Osteocyte (in vitro differentiated cells): ENCODE data around the gene AXIN2. TPM values are rescaled to one million over a fixed set of nuclear protein-coding genes. Genes with fewer than 3 reads are reported as not detected.

Experiments
- DNase-seq: peaks from one replicate; pipeline ENCODE4 v3.0.0; 2021; ENCODE audit warnings: mixed read lengths; ENCODE audit not compliant: unreplicated experiment; ENCODE audit errors: extremely low spot score
- H3K27ac Mint-ChIP-seq: one replicate; pipeline ENCODE4 v1.8.0; 2021; ENCODE audit warnings: mild to moderate bottlenecking, mixed read lengths; ENCODE audit not compliant: unreplicated experiment
- H3K27me3 Mint-ChIP-seq: one replicate; pipeline ENCODE4 v1.8.0; 2021; ENCODE audit warnings: mixed read lengths; ENCODE audit not compliant: unreplicated experiment
- H3K36me3 Mint-ChIP-seq: one replicate; pipeline ENCODE4 v1.8.0; 2021; ENCODE audit warnings: mixed read lengths; ENCODE audit not compliant: unreplicated experiment
- H3K4me1 Mint-ChIP-seq: one replicate; pipeline ENCODE4 v1.8.0; 2021; ENCODE audit warnings: mixed read lengths; ENCODE audit not compliant: unreplicated experiment
- H3K4me3 Mint-ChIP-seq: one replicate; pipeline ENCODE4 v1.8.0; 2021; ENCODE audit warnings: mild to moderate bottlenecking, moderate library complexity, mixed read lengths; ENCODE audit not compliant: unreplicated experiment
- H3K9me3 Mint-ChIP-seq: one replicate; pipeline ENCODE4 v1.8.0; 2021; ENCODE audit warnings: mixed read lengths; ENCODE audit not compliant: unreplicated experiment
- total RNA-seq: library from RNA; stranded (reverse); gene quantifications from 2 replicates; pipeline ENCODE4 v1.2.1, GENCODE V29; 2021
- TF ChIP-seq, protein P1 (sequence below): fragments of 200-600 bp; sonication (generic); IDR thresholded peaks from 2 replicates; pipeline ENCODE4 v1.5.0; 2021; ENCODE audit warnings: antibody characterized with exemption, mild to moderate bottlenecking, moderate library complexity

The AXIN2 gene
- total RNA-seq, 1 donor from 2014 or later, result 16.6 TPM

DNA sequence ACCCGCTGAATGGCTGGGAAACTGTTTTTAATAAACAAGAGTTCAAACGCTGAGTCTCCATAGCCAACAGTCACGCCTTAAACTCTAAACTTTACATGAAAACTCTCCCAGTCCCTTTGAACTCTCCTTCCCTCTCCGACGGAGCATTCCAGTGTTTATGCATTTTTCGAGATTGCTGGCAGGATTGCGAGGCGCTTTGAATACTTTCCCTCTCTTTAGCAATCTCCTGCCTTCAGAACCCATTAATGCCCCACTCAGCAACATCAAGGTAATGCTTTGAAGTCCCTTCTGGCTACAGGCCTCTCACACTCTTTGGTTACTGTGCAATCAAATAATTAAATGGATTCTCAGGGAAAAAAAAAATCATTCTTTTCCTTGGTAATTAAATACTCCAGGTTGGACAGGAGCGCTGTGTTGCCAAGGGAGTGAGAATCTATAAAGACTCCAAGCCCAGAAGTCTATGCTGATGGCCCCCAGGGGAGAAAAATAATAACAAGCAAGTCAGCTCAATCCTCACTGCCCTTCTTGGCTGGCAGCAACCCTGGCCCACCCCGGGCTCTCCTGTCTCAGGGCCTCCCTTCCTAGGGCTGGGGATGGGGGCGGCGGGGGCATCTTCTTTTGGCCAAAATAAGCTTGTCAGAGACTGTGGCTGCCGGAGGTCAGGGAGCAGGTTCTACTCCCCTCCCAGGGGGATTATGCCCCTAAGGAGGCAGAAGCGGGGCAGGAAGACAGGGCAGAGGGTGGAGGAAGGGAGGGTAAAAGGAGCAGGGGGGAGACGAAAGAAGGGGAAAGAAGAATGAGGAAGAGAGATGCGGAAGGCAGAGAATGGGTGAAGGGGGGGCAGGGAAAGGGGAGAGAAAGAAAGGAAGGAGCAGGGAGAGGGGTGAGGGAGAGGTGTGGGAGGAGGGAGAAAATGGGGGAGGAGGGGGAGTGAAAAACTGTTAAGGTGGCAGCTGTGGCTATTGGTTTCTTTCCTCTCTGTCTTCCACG, 45.2 kb downstream of the AXIN2 start:
- Mint-ChIP-seq H3K9me3 (no peaks in the 10 kb centered on the region), H3K27me3 (peaks cover 9% of the 10 kb centered on the region), H3K4me3 (no peak overlapping the region), H3K27ac (no peak overlapping the region), H3K4me1 (peaks cover 8% of the 10 kb centered on the region), H3K36me3 (no peaks in the 10 kb centered on the region)
- TF ChIP-seq, protein P1, sequence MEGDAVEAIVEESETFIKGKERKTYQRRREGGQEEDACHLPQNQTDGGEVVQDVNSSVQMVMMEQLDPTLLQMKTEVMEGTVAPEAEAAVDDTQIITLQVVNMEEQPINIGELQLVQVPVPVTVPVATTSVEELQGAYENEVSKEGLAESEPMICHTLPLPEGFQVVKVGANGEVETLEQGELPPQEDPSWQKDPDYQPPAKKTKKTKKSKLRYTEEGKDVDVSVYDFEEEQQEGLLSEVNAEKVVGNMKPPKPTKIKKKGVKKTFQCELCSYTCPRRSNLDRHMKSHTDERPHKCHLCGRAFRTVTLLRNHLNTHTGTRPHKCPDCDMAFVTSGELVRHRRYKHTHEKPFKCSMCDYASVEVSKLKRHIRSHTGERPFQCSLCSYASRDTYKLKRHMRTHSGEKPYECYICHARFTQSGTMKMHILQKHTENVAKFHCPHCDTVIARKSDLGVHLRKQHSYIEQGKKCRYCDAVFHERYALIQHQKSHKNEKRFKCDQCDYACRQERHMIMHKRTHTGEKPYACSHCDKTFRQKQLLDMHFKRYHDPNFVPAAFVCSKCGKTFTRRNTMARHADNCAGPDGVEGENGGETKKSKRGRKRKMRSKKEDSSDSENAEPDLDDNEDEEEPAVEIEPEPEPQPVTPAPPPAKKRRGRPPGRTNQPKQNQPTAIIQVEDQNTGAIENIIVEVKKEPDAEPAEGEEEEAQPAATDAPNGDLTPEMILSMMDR, result no peak
- DNase-seq, result no peak

DNA sequence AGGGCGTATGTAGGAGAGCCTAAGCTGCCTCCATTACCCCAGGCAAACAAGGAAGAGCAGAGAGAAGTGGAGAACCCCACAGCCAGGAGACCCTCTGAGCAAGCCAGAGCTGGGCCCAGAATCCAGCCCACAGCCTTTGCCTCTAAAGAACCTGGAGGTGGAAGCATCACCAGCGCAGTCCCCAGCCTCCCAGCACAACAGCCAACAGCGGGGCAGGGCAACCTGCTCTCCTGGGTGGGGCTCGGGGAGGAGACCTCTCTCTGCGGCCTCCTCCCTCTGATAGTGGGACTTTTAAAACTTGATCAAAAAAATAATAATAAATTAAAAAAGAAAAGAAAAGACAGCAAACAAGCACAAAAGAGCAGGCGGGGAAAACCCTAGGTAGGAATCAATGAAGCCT, 45.9 kb downstream of the AXIN2 start:
- Mint-ChIP-seq H3K36me3 (no peaks in the 10 kb centered on the region), H3K4me1 (peaks cover 8% of the 10 kb centered on the region), H3K4me3 (no peak overlapping the region), H3K27me3 (peaks cover 13% of the 10 kb centered on the region), H3K9me3 (no peaks in the 10 kb centered on the region), H3K27ac (no peak overlapping the region)
- TF ChIP-seq, protein P1, result no peak
- no peak for DNase-seq

DNA sequence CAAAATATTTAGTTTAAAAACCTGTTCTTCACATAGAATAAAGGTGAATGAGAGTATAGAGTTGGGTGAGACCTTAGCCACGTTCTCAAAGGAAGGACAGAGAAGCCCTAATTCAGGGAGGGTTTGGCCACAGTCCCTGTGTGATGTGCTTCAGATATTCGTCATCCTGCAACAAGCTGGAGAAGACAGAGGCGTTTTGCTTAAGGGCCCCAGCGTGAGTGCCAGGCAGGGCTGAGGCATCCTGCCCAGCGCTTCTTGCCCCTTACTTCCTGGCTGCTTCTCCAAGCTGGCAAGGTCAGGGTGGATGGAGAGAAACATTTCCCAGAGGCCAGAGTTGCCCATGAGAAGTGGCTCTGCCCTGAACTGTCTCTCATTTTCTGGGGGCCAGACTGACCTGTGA, 46.9 kb downstream of the AXIN2 start:
- Mint-ChIP-seq H3K27me3 (peaks cover 12% of the 10 kb centered on the region), H3K36me3 (no peaks in the 10 kb centered on the region), H3K27ac (no peak overlapping the region), H3K4me3 (no peak overlapping the region), H3K4me1 (peaks cover 8% of the 10 kb centered on the region), H3K9me3 (no peaks in the 10 kb centered on the region)
- DNase-seq, result no peak
- TF ChIP-seq, protein P1, result no peak

DNA sequence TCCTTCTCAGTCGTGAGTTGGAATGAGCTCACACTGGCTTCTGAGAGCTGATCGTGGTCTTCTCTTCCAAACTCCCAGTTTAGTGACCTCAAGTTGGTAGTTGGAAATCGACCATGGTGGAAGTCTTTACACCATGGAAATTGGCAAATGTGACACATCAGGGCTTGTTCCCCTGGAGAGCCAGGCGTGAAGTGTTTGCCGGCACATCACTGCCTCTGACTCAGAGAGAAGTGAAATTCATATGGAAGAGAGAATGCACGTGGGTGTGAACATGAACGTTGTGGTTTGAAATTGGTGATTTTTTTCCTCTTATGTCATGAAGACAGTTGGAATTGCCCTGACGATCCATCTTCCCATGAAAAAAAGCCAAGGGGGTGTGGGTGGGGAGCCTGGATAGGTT, 47.4 kb downstream of the AXIN2 start:
- H3K4me3 Mint-ChIP-seq, result no peak overlapping the region
- H3K27me3 Mint-ChIP-seq, result peaks cover 12% of the 10 kb centered on the region
- H3K4me1 Mint-ChIP-seq, result peaks cover 8% of the 10 kb centered on the region
- no peaks in the 10 kb centered on the region for H3K9me3 Mint-ChIP-seq
- TF ChIP-seq, protein P1, result no peak
- H3K27ac Mint-ChIP-seq, result no peak overlapping the region
- H3K36me3 Mint-ChIP-seq, result no peaks in the 10 kb centered on the region
- DNase-seq, result no peak

DNA sequence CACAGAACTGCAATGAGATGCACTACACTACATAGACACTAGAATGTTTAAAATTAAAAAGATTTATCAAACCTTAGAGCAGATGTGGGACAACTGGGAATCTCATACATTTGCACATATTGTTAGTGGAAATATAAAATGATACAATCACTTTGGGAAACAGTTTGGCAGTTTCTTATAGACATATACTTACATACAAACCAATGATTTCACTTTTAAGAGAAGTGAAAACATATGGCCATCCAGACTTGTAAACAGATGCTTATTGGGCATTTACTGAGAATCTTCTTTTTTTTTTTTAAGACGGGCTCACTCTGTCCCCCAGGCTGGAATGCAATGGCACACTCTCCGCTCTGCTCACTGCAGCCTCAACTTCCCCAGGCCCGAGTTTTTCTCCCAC, 50.1 kb downstream of the AXIN2 start:
- TF ChIP-seq, protein P1, result no peak
- H3K27me3 Mint-ChIP-seq, result peaks cover 14% of the 10 kb centered on the region
- no peaks in the 10 kb centered on the region for H3K36me3 Mint-ChIP-seq
- no peak overlapping the region for H3K4me3 Mint-ChIP-seq
- H3K4me1 Mint-ChIP-seq, result peaks cover 6% of the 10 kb centered on the region
- no peak for DNase-seq
- peaks cover 2% of the 10 kb centered on the region for H3K9me3 Mint-ChIP-seq
- H3K27ac Mint-ChIP-seq, result no peak overlapping the region
